Amniotic epithelial cell (primary cell): ENCODE data around the gene CSTPP1.
"Not testable (repeated sequence)": the region's sequence is repeated elsewhere in the genome, so short reads cannot be mapped to it uniquely, and the experiment has no call there.

Source experiments
- DNase-seq: peaks from one replicate; pipeline ENCODE4 v3.0.0-alpha.2; 2010; ENCODE audit warnings: low read depth

The CSTPP1 gene

DNA sequence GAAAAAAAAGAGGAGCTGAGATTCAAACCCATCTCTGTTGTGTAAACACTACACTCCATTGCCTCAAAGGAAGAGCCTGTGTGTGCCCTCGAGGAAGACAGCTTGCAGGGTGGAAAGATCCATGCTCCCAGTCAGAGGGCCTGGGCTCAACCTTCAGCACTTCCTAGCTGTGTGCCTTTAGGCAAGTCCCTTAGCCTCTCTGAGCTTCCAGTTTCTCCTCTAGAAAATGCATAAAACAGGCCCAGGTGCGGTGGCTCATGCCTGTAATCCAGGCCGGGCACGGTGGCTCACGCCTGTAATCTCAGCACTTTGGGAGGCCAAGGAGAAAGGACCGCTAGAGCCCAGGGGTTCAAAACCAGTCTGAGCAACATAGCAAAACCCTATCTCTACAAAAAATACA, 244.7 kb downstream of the CSTPP1 start:
- DNase-seq = no peak

DNA sequence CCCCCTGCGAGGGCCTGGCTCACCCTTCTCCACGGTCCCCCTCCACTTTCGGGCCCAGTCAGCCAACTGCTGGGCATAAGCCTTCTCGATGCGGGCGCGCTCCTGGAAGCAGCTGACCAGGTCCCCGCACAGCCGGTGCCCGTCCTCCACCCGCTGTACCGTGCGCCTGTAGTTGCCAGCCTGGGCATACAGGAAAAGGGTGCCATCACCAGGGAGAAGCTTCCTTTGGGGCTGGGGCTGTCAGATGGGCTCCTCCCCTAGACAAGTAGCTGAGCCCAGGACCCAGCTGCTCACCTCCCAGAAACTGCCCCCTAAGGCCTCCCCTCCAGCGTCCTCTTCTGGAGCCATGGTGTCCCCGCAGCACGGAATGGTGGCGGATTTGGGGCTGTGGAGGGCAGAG, 245.8 kb downstream of the CSTPP1 start:
- no peak for DNase-seq

DNA sequence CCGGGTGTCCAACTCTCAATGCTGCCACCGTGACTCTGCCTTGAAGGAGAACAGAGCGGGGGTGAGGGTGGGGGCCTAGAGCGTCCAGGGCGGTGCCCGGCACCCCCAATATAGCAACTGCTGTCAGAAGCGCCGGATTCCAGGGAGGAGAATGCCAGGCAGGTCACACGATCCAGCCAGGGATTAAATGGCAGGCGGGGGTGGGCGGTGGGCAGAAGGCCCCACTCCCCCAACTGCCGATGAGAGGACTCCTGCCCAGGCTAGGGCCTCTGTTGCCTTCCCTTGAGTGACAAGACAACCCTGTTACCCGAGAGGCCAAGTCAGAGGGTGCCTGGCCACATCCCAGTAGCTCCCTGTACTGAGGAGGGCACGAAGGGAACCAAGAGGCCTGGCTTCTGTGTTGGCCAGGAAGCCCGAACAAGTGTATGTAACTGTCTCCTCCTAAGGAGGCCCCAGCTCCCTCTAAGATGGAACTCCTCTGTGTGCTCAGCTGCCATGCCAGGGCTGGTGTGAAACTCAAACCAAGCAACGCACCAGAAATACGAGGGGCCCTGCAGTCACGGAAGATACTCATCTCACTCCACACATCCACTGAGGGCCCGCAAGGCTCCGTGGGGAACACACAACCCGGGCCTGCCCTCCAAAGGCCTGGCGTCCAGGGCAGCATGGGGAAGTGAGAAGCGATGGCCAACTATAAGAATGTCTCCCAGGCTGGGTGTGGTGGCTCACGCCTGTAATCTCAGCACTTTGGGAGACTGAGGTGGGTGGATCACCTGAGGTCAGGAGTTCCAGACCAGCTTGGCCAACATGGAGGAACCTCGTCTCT, 246.7 kb downstream of the CSTPP1 start:
- no peak for DNase-seq

DNA sequence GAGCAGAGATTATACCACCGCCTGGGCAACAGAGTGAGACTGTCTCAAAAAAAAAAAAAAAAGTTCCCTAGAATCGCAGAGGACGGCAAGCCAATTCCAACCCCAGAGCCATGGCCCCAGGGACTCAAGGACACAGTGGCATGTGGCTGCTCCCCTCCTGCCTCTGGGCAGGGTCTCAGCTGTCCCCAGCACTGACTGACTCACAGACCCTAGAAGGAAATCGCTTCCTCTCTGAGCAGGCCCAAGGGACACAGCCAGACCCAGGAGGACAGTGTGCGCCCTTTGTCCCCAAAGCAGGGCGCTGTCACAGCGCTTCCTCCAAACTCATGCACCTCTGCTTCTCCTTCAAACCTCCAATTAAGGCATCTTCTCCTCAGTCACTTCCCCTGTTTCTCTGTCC, 247.4 kb downstream of the CSTPP1 start:
- no peak for DNase-seq

DNA sequence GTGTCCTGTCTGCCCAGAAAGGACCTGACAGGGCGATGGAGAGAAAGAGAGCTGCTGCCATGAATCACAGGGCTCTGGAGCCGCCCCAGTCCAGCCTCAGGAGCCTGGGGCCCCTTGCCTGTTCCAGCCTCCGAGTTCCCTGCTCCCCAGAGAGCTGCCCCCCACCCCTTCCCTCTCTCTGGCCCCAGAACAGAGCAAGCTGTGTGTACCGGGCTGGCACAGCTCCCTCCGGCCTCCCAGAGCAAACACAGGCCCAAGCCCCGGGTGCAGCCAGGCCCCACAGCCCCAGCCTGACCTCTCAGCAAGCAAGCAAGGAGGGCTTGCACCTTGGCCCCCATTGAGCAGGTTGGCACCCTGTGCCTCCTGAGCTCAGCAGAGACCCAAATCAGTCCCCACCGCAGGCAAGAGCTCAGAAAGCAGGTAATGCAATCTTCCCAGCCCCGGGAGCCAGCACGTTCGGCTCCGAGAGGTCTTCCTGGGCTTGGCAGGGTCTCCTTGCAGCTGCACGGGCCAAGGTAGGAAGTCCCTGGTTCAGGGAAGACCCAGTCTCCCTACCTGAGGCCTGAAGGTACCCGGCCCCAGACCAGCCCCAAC, 248.2 kb downstream of the CSTPP1 start:
- DNase-seq = no peak

DNA sequence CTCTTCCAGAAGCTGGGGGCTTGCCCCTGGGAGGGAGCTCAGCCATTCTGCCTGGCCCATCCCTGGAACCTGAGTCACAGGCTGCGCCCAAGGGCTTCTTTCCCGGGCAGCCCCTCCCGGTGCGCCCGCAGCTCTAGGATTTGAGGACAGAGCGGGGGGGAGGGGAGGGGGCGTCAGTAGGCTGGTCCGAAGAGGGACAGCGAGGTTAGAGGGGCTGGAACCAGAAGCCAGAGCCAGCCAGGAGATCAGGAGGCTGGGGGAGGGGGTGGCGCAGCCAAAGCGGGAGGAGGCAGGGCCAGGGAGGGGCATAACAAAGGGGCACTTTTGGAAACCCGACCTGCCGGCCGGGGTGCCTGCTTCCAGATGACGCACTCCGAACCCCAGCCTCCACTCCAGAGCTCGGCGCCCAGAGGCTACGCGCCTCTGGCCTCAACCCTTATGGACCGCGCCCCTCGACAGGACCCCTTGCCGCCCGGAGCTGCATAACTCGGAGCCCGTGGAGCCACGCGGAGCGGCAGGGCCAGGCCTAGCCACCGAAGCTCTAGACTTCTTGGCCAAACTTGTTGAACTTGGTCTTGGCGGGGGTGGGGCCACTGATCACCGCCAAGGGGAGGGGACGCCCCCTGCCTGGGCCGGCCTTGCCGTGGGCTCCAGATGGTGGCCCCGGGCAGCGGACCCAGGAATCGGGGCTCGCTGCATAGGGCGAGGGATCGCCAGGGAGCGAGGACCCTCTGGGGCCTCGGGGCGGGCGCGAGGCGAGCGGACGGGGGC, 248.9 kb downstream of the CSTPP1 start:
- DNase-seq = no peak

DNA sequence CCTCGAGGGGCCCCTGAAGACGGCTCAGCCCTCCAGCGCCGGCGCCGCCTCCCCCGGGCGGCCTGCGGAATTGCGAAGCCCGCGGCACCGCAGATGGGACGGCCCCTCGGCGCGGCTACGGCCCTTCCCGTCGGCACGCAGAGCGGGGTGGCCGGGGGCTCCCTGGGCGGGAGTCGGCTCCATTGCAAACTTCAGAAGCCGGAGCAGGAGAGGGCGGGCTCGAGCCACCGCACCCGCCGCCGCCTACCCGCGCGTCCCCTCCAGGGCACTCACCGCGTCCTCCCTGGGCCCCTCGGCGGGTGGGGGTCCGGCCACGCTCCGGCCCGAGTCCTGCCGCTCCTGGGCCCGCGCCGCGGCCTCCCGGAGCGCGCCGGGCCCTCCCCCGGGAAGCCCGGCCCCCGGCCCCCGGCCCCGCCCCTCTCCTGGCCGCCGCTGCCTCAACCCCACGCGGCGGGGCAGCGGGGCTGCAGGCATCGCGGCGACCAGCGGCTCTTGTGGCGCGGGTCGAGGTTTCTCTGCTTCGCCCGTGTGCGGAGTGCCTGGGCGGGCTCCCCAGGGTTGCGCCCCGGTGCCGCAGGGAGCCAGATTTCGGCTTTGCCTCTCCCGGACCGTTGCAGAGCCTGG, 249.6 kb downstream of the CSTPP1 start, which contains the start of gene PACSIN3:
PACSIN3 (minus strand) TSS at position 359 of the 624 bp plus-strand sequence. CDS start 3,707 bp downstream, outside the sequence.
- DNase-seq = no peak

DNA sequence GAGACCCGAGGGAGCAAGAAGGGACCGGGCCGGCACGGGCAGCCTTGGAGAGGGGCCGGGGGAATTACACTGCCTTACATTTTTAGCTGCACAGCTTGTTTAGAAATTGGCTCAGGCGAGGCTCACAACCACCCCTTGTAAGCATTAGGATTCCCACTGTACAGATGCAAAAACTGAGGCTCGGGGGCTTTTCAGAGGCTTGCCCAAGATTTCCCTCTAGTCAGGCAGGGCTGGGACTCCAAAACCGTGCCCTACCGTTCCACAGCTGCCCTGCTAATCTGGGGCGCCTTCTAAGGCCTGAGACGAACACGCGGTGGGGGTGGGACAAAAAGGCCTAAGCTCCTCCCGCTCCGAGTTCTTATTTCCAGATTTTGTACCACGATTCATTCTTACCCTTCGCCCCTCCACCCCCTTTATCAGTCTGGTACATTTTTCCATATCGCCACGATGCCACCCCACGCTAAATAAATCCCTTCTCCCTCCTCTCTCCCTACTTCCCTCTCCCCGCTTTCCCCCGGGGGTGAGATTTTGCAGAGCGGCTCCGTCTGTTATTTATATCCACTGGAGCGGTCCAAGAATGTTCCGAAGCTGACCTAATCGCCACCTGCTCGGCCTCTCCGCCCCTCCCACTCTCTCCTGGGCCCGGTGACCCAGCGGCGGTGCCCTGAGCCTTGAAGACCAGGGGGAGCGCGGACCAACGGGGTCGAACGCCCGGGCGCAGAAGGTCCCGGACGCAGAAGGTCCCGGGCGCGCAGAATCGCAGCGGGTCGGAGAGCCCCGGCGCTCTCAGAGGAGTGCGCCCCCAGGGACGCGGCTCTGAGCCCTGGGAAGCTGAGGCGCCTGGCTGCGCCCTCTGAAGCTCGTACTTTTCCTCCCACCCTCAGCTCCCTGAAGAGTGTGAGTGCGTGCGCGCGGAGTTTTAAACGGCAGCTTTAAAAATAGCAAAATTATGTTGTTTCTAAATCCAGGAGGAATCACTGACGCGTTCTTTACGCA, 250.4 kb downstream of the CSTPP1 start:
- DNase-seq = no peak

DNA sequence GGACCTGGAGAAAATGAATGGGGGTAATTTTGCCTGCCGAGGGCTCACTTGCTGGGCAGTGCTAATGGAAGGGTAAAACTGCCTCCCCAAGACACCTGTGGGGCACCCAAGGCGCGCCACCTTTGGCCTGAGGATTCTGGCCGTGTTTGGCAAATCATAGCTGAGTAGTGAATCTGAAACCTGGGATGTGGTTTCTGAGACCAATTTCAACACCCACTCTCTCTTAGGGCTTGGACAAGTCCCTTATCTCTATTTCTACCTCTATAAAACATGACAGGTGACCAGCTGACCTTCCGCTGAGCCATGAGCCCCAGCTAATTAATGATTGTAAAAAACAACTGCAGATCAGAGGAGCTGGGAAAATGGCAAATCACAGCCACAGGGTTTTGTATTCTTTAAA, 251.2 kb downstream of the CSTPP1 start:
- DNase-seq = no peak

DNA sequence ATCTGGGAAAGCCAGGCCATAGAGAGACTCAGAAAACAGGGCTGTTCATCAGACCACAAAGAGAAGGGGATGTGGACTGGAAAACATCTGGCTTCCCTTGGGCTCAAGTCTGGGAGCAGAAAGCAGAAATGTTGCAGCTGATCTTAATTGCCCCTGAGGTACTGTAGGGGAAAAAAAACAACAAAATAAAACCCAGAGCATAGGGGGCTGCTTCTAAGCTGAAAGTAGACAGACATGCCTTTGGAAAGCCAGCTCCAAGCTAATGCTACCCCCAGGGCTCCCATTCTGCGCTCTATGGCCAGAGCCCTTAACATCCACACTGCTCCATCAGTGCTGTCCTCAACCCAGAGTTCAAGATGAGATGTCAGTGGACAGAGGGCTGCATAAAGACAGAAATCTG, 251.7 kb downstream of the CSTPP1 start:
- no peak for DNase-seq

DNA sequence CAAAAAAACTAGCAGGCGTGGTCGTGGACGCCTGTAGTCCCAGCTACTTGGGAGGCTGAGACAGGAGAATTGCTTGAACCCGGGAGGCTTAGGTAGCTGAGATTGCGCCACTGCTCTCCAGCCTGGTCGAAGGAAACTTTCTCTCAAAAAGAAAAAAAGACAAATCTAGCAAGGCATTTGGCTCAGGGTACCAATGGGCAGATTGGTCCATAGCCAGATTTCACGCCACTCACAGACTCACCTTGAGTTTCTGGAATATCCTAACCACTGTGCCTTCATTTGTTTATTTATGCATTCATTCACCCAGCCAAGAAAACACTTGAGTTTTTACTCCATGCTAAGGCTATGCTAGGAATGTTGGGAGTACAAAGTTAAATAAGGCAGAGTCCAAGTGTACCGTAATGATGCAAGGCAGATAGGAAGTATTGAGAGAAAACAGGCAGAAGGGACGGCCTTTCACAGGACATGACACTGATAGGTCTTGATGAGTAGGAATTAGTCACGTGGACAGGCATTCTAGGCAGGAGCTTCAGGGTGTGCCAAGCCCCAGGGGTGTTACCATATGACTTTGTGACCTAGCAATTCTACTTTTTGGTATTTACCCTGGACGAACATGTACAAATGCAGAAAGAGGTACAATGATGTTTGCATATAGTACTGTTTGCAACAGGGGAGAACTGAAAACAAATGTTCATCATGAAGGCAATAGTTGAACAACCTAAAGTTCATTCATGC, 252.7 kb downstream of the CSTPP1 start:
- DNase-seq = peak; percentile 96

DNA sequence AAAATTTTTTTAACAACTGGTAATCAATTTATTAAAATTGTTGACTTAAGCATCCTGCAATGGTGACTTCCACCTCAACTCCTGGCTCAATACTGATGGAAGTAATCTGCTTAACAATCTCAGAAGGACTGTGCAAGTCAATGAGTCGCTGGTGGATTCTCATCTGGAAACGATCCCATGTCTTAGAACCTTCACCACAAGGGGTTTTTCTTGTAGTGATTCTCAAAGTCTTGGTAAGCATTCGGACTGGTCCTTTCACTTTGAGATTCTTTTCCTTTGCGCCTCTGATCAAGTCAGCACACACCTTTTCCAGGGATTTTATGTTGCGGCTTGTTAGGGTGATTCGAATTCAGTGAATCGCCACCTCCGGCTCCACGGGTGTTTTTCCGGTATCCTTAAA, 254.6 kb downstream of the CSTPP1 start:
- not testable (repeated sequence) for DNase-seq

DNA sequence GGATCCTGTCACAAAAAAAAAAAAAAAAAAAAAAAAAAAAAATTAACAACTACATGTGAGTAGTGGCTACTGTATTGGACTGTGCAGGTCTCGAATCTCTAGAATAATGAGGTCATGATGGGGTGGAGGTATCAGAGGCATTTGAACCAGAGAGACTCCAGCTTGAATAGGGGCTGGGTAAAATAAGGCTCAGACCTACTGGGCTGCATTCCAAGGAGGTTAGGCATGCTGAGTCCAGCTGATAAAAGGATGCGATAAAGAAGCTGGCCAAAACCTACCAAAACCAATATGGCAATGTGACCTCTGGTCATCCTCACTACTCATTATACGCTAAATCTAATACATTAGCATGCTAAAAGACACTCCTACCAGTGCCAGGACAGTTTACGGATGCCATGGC, 255.6 kb downstream of the CSTPP1 start:
- no peak for DNase-seq

DNA sequence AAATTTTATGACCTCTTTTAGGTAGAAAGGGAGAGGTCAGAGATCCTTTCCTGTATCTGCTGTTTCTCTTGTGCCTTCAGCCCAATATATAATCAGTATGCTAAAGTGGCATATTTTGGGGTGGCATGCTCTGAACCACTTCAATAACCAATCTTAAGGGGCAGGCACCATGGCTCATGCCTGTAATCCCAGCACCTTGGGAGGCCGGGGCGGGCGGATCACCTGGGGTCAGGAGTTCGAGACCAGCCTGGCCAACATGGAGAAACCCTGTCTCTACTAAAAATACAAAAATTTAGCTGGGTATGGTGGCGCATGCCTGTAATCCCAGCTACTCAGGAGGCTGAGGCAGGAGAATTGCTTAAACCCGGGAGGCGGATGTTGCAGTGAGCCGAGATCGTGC, 261.6 kb downstream of the CSTPP1 start:
- DNase-seq = not testable (repeated sequence)

DNA sequence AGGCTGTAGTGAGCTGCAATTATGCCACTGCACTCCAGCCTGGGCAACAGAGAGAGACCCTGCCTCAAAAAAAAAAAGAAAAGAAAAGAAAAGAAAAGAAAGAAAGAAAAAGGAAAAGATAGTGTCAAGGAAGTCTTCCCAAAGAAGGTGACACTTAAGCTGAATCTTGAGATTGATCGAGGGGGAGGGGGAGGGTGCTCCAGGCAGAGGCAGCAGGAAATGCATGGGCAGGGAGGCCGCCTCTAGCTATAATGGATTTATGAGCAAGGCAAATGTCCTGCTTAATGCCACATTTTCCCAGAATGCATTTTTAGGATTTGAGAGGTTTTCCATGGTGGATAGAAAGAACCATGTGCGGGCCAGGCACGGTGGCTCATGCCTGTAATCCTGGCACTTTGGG, 264.5 kb downstream of the CSTPP1 start:
- DNase-seq = no peak

DNA sequence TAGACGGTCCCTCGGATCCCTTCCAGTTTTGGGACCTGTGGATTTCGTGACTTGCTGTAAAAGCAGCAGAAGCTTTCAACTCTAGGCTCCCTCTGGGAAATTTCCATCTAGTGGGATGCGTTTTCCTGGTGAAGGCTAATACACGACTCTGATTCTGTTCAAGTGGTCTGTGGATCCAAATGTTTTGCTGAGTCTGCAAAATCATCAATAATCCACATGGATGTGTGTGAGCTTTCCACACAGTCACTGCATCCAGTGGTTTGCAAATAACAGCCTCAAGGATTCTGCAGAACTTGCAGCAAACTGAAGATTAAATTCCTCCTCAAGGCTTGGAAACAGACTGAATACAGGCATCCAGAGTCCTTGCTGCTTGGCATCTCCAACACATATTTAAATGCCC, 266.0 kb downstream of the CSTPP1 start:
- DNase-seq = no peak

DNA sequence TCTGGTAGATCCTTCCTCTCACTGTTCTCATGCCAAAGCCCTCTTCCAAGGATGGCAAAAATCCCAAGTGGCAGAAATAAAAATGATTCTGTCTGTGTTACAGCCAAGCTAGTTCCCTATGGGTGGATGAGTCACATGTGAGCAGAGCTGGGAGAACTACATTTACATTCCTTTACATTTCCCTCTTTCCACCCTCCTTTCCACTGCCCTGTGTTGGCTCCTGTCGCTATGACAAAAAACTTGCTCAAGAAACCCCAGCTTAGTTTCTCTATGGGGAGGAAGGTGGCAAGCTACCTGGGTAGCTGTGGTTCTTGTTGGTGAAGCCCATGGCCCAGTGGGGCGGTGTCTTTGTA, 268.1 kb downstream of the CSTPP1 start:
- peak; percentile 49 for DNase-seq

DNA sequence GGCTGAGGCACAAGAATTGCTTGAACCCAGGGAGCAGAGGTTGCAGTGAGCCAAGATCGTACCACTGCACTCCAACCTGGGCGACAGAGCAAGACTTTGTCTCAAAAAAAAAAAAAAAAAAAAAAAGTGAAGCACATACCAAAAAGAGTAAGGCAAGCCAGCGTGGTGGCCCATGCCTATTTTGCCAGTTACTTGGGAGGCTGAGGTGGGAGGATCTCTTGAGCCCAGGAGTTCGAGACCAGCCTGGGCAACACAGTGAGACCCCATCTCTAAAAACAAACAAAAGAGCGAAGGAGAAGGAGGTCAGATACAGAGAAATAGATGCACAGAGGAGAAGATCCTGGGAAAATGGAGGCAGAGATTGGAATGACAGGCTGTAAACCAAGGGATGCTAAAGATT, 270.0 kb downstream of the CSTPP1 start:
- not testable (repeated sequence) for DNase-seq

DNA sequence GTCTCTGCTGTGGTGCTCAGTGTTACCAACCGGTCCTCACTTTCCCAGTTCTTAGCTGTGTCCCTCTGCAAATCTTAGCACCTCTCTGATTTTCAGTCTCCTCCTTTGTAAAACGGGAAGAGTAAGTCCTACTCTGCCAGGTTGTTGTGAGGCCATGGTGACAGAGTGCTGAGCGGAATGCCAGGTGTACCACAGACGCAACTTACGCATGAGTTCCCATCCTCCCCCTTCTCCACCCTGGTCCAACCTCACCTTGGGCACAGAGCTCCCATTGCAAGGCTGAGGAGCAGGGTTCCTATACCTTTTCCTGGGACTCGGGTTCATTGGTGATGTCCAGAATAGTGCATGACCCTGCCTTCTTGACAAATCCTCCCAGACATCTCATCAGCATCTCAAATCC, 270.9 kb downstream of the CSTPP1 start:
- DNase-seq = no peak

DNA sequence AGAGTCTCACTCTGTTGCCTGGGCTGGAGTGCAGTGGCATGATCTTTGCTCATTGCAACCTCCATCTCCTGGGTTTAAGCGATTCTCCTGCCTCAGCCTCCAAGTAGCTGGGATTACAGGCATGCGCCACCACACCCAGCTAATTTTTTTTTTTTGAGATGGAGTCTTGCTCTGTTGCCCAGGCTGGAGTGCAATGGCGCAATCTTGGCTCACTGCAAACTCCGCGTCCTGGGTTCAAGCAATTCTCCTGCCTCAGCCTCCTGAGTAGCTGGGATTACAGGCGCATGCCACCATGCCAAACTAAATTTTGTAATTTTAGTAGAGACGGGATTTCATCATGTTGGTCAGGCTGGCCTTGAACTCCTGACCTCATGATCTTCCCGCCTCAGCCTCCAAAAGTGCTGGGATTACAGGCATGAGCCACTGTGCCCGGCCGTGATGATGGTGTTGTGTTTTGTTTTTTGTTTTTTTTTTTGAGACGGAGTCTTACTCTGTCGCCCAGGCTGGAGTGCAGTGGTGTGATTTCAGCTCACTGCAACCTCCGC, 271.5 kb downstream of the CSTPP1 start:
- not testable (repeated sequence) for DNase-seq
